NCI-H2227 treated with DMSO at 0.1 percent for 48 hours (cell line): ENCODE measurements around the gene AAR2.
A peak's percentile ranks its signal among the peaks of the same experiment; 100 is the strongest.

Source experiments
- DNase-seq: peaks from one replicate; lab custom pipeline; 2025; lab: John Stamatoyannopoulos, UW

AAR2 gene

DNA sequence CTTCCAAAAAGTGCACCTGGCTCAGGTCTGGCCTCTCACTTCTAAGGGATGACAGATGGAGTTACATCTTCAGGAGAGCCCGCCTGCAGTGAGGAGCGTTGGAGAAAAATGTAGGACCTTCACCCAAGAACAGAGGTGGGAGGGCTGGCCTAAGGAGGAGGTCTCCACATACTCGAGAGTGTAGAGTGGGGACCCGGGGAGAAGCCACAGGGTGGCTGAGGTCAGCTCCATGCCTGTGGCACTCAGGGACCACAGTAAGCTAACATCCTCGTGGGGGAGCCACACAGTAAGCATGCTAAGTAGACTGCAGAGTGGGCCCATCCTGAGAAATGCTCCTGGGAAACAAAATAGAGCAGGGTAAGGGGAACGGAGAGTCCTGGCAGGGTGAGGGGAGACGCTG lies 24.0 kb downstream of the AAR2 start:
- no peak for DNase-seq

DNA sequence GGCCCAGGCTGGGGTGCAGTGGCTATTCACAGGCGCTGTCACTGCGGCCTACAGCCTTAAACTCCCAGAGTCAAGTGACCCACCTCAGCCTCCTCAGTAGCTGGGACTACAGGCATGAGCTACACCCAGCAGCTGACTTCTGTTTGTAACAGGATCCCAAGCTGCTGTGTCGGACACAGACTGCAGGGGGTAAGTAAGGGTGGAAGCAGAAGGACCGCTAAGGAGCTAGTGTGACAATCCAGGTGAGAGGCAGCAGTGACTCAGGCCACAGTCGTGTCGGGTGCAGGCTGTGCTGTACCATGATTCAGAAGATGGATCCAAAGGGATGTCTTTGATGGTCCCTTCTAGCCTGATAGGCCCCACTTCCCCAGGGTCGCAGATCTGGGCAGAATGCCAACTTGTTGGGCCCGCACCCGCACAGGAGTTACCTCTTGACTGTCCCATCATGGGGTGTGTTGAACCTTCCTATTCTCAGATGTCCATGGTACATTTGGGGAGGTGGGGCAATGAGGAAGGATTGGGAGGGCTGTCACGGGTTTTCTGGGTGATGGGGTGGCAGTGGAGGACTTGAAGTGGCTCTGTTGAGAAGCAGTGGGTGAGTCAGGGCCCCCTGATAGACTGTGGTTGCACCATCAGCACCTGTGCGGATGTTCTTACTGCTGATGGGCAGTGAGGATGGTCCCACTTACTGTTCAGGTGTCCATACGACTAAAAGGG lies 25.3 kb downstream of the AAR2 start:
- no peak for DNase-seq

DNA sequence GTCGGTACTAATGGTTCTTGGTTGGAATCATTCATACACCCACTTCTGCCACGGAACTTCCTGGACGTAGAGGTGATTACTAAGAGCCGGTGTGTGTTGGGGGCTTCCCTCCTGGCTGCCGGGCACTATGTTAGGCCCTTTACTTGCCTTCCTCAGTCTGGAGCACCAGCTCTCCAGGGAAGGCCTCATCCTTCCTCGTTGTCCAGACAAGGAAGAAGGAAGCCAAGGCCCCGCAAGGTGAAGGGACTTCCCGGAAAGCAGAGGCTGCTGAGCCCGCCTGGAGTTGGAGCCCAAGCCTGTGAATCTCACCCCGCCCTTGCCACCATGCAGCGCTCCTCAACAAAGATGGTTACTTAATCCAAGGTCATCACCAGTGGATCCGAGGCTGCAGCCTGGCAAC lies 26.2 kb downstream of the AAR2 start:
- no peak for DNase-seq

DNA sequence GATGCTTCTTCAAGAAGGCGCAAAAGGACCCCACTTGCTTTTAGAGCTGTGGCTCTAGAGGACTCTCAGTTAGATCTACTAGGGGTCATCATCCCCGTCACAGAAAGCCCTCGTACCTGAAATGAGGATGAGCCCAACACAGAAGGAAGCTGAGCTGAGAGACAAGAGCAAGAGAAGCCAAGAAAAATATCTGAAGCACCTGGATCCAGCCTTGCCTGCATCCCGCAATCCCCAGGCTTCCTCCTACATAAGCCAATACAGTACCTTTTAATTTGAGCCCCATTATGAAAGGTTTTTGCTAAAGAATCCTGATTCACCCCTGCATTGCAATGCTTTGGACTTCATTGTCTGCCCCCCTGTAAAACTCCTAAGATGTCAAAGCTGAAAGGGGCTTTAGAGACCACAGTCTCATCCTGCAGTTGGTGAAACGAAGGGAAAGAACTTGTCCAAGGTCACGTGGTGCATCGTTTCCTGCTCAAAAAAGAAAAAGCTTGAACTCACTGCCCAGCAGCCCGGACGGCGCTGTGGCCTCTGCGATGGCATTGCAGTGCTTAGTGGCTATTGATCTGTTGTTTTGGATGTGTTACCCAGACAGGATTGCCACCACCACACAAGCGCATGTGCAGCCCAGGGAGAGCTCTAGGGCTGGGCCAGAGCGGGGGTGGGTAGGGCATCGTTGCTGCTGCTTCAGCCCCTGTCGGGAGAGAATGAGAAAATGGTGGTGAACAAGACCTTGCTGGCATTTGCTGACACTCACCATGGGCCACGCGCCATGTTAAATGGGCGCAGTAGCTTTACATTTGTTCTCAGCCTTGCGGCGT lies 28.4 kb downstream of the AAR2 start:
- DNase-seq: no peak

DNA sequence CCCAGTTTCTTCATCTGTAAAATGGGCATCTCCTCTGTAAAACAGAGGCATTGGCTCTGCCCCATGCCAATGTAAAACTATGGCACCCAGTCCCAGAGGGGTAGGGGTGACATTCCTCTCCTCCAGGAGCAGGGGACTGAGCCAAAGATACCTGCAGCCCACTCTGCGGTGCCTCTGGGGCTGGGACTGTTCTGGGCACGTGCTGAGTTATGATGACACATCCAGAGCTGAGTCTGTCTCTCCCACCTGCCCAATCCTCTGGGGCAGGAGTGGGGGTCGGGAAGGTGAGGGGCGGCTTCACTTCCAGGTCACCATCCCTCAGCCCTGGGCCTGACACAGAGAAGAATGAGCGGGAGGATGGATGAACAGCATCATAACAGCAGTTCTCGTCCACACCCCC lies 29.9 kb downstream of the AAR2 start:
- DNase-seq: no peak

DNA sequence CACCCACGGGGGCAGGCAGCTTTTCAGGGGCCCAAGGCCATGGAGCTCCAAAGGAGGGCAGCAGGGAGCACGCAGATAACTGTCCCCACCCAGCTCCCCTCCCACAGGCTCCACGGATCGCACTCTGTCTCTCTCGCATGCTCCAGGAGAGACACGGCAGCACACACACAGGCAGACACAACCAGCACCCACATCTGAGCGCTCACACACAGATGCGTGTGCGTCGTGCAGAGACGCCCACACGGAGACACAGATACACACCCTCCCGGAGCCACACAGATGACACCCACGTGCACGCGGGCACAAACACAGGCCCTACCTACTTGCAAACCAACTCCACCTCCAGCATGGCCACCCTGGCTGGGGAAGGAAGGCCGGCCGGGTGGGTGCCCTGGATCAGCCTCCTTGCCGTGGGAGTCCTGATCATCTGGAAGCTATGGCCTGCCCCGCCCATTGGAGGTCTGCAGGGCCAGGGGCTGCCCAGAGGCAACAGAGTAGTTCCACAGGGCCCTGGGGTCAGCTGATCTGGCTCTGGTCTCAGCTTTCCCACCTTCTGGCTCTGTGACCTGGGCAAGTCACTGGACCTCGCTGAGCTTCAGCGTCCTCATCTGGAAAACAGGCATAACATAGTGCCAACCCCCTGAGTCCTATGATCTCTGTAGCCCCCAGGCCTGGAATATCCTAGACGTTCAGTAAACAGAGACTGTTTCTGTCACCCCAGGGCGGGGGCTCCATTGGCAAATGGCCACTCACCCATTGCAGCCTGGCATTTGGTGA lies 31.5 kb downstream of the AAR2 start:
- no peak for DNase-seq

DNA sequence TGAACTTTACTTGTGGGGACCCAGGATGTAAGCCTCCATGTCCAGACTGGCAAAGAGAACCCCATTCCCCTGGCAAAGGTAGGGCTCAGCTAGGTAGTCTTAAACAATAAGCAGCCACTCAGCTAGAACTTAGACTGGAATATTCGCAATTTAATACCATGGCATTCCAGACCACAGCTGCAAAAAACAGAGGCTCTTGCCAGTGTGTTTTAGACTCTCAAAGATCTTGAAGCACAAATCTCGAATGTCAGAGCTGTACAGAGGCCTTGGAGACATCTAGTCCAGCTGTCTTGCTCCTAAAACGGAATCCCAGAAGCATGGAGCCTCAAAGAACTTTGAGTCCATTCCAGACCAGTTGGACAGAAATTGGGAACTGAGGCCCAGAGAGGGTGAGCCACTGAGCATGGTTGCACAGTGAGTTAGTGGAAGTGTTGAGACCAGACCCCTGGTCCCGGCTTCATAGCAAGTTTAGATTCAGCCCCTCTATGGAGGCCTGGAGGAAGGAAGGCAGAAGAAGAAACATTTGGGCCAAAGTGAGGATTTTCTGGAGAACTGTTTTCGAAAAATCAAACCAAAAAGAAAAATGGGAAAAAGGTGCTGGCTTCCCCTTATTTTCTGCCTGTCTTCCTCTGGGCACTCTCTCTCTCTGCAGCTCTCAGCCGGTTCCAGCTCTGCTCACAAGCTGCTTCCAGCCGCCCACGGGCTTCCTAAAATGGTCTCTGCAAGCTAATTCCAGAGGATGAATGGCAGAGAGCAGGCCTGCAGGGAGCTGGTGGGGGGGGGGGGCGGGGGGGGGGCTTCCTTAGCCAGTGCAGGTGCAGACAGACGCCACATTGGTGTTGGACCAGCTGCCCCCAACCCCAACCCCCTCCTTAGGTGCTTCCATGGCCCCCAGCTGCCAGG lies 32.4 kb downstream of the AAR2 start:
- no peak for DNase-seq

DNA sequence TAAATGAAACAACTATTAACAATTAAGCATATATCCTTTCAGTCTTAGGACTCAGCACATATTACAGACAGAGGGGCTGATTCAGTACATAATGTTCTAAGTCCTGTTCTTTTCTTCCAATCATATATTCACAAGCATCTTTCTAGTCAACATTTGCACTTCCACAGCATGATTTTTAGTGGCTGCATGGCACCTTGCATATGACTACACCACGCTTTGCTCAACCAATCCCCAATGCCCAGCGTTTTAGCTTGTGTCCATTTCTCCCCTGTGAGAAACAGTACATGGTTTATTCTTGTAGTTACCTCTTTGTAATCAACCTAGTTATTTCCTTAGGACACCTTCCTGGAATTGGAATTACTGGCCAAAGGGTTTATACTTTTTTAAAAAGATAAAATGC lies 33.2 kb downstream of the AAR2 start:
- DNase-seq: no peak

DNA sequence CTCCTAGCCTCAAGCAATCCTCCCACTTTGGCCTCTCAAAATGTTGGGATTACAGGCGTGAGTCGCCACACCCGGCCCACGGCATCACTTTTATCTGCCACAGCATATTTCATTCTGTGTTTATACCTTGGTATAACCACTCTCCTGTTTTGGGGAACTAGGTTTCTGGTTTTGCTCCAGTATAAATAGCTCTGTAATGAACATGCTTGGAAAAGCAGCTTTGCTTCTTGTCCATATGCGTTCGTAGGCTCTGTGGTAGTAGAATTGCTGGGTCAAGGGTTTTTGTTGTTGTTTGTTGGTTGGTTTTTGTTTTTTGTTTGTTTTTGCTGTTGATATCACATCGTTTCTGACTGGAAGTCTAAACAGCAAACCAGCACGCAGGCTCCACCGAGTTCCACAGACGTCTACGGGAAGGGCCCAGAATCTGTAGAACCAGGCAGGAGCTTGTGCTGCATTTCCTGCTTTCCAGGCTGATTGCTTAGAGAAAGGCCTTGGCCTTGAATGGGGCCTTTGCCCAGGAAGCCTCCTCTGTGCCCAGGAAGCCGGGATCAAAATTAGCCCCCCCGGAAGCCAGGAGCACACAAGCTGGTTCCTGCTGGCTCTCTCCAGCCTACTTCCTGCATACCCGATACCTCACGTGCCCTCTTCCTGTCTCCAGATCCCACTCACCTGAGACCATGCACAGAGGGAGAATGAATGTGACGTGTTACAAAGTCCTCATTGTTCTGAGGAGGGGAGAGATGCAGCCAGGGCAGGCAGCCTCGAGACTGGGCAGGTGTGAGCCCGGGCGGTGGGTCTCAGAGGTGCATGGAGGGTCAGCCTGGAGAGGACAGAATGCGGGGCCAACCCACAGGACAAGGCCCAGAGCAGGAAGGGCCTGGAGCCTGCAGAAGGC lies 34.7 kb downstream of the AAR2 start:
- DNase-seq: no peak

DNA sequence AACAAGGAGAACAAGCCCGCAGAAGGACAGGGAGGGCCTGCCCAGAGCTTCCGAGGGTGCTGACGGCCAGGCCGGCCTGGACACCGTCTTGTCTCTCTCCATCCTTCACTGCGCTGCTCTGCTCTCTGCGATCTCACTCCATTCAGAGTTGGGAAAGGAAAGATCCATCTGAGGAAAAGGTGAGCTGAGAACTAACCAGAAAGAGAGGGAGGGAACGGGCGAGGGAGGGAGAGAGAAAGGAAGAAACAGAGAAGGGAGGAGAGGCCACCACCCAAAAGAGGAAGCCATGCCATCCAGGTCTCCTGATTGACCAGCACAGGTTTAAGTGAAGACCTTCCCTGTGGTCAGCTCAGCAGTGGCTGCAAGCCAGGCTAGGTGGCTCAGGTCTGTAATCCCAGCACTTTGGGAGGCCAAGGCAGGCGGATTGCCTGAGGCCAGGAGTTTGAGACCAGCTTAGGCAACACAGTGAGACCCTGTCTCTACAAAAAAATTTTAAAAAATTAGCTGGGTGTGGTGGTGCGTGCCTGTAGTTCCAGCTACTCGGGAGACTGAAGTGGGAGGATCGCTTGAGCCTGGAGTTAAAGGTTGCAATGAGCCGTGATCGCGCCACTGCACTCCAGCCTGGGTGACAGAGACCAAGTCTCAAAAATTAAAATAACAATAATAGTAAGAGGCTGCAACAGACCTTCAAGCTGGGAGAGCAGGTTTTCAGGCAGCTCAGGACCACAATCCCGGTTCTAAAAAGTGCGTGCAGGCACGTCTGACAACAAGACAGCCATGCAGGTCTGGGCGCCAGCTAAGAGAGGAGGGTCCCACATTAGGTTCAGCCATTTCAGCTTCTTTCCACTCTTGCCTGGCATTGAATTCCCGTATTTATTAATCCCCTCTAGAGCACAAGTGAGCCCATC lies 35.6 kb downstream of the AAR2 start:
- no peak for DNase-seq

DNA sequence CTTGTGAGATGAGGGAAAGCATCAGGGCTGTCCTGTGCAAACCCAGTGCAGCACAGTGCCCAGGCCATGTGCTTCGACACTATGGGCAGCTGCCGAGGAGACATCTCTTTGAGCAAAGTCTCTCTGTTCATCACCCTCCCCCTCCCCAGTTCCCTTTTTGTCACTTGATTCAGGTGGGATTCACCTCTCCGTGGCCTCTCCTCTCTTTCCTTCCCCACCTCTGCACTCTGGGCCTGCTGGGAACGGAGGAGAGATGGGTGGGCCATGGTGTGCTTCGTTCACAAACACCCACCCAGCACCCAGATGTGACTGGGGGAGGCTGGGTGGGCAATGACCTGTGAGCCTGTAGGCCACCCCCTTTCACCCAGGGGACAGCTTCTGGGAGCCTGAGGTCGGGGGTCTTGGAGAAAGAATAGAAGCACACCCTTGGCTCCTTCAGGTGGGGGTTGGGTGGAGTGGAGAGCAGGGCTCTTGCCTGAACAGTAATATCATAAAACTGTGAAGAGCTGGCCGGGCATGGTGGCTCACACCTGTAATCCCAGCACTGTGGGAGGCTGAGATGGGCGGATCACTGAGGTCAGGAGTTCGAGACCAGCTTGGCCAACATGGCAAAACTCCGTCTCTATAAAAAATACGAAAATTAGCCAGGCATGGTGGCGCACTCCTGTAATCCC lies 36.4 kb downstream of the AAR2 start:
- DNase-seq: no peak

DNA sequence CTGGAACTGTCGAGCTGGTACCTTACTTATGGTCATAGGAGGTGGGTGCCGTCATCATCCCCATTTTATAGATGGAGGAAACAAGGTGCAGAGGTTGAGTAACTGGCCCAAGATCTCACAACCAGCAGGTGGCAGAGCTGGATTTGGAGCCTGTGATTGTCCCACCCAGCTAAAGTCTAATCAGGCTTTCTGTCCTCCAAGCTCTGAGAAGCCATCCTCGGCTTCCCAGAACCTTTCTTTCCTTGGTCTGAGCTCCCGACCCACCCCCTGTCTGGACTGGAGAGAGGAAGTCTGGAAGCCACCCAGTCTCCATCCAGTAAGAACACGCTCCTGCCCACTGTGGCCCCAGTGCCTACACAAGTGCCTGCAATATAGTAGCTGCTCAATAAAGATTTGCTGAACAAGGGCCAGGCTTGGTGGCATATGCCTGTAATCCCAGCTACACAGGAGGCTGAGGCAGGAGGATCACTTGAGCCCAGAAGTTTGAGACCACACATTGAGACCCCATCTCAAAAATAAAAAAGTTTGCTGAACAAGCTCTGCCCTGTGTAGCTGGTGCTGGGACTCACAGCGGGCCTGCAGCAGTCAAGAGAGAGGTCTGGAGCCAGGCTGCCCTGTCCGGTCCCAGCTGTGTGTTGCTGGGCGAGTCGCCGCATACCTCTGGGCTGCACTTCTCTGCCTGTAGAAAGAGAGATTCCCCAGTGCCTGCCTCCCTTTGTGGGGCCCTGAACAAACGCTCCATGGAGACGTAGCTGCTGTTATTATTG lies 37.3 kb downstream of the AAR2 start:
- DNase-seq: no peak

DNA sequence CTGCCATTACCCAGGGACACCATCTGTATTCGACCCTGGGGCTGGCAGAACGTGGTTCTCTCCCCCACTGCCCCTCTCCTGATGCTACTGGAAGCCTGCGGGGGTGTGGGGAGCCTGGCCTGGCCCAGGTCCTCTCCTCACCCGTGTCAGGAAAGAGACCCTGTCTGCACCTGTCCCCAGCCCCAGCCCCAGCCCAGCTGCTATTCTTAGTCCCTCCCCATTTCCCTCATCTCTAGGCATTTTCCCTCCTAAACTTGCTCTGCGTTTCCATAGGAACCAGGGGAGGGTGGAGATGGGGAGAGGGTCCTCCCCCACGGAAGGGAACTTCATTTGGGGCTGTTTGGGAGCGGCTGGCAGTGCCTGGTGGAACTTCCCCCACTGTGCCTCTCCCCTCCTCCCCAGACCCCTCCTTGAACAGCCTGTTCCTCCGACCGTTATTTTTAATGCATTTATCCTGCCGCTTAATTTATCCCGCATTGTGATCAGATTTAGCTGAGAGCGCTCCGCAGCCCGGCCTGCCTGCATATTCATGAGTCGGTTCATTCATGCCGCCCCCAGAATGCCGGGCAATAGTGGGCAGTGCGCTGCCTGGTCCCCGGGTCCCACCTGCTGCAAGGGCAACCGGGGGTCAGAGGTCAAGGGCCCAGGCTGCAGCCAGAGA lies 38.0 kb downstream of the AAR2 start:
- peak; percentile 25 for DNase-seq

DNA sequence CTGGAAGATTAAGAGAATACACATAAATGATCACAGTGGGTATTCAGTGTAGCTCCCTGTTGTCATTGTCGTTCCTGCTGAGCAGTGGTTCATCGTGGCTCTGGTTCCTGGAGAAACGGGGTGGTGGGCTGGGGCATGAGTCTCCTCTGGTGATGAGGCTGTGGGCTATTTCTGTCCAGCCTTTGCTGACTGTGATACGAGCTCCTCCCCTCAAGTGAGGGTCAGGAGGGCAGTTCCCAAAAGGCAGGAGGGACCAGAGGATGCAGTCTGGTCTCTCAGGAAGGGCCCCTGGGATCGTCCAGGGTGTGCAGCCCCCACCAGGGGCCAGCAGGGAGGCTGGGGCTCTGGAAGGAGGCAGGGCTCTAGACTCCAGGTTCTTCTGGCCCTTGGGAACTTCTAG lies 38.7 kb downstream of the AAR2 start:
- no peak for DNase-seq

DNA sequence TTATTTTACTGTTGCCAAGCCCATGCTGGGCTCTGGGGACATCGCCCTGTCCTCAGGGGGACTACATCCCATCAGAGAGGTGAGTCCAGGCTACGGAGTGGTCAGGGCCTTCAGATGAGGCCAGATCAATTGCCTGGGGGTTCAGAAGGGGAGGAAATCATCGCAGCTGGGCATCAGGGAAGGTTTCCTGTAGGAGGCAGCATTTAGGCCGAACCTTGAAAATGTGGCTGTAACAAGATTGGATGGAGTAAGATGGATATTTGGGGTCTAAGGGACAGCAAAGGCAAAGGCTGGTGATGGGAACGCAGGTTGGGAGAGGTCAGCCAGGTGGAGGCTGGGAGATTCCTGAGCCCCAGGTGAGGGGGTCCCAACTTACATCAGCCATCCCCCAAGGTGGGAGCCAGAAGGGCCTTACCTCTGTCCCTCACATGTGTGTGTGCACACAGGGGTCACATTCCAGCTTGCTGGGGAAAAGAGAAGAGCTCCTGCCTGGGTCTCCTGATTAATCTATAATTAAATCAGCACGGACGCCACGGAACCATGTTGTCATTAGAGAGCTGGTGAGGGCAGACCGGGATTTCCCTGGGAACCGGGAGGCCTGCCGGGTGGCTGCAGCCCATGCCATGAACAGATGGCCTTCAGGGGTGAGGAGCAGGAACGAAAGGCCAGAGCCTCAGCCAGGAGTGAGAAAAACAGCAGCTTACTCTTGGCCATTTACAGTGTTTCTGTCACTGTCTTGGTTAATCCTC lies 39.3 kb downstream of the AAR2 start:
- no peak for DNase-seq

DNA sequence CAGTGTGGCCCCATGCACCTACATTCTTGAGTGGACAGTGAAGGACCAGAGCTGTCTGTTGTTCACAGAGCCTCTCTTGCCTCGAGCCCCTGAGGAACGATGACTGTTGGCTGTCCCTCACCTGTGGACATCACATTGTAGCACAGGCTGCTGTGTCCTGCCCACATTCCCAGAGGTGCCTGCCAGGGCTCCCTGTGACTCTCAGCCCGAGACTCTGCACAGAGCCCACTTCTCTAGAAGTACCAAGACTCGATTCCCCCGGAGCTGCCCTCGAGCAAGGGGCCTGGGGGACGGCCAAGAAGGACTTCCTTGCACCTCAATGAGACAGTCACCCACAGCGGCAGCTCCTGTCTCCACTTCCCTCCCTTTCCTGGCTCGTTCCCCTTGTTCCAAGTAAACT lies 41.3 kb downstream of the AAR2 start:
- DNase-seq: no peak

DNA sequence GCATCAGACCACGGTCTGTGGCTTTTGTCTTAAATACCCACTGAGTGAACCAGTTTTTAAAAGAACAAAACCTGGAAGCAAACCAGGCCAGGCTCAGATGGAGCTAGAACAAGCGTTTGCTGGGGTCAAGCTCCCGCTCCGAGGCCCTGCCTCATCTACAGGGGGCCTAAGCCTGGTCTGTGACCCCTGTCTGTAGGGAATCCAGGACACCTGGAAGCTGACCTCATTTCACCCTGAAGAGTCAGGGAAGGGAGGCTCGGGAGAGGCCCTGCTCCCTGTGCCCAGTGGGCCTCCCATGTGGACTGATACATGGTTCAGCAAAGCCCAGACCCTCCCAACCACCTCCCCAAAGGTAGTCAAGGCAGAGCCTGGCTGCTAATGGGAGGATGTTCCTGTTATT lies 43.1 kb downstream of the AAR2 start:
- DNase-seq: no peak
